ENCODE data around the gene DHRS12. TPM values are rescaled to one million over a fixed set of nuclear protein-coding genes. Genes with fewer than 3 reads are reported as not detected.

DHRS12 gene
- total and polyA plus RNA-seq, 12 donors = 4.3 to 33.9 (median 11.6) TPM

GRCh38 chr13:51731759-51732158, 72.2 kb downstream of the DHRS12 start:
- H3K9me3 ChIP-seq (replicated peaks in 1 of 3) = no peaks in the 10 kb centered on the region
- WGBS, 4 donors = 19 to 44% (median 36%) methylated on average over 4 of the region's 4 CpGs
- H3K36me3 ChIP-seq (replicated peaks in 1 of 2) = peaks cover 0 to 11% of the 10 kb centered on the region in 2 donors
- intact Hi-C loops (cut with DNase I) = loop anchor here in 1 of 2 donors (10.0 kb wide), 1 partner anchor 137 kb away; no protein-coding TSS in a partner anchor
- peak overlapping the region in 3 of 5 donors; percentile 67 to 87 (median 84) for H3K27ac ChIP-seq
- peak in 5 of 6 experiments; percentile 46 to 67 (median 50) for TF ChIP-seq CTCF (IDR thresholded peaks at IDR 0.05)
- TF ChIP-seq POLR2A (IDR thresholded peaks at IDR 0.05) = no peak
- H3K27me3 ChIP-seq = no peaks in the 10 kb centered on the region
- H3K4me1 ChIP-seq (replicated peaks in 1 of 2) = peaks cover 24 to 52% of the 10 kb centered on the region in 2 donors
- DNase-seq = no peak
- no peak overlapping the region for H3K4me3 ChIP-seq

GRCh38 chr13:51730927-51731326, 73.0 kb downstream of the DHRS12 start:
- peaks cover 32 to 60% of the 10 kb centered on the region in 2 donors for H3K4me1 ChIP-seq (replicated peaks in 1 of 2)
- peaks cover 0 to 11% of the 10 kb centered on the region in 2 donors for H3K36me3 ChIP-seq (replicated peaks in 1 of 2)
- intact Hi-C loops (cut with DNase I) = loop anchor here in 1 of 2 donors (10.0 kb wide), 1 partner anchor 136 kb away; no protein-coding TSS in a partner anchor
- DNase-seq = no peak
- H3K27me3 ChIP-seq = no peaks in the 10 kb centered on the region
- TF ChIP-seq POLR2A (IDR thresholded peaks at IDR 0.05) (no peak), CTCF (IDR thresholded peaks at IDR 0.05) (no peak)
- H3K9me3 ChIP-seq (replicated peaks in 1 of 3) = no peaks in the 10 kb centered on the region
- 95 to 100% (median 99%) methylated on average over 1 of the region's 1 CpG for WGBS, 4 donors
- H3K4me3 ChIP-seq = no peak overlapping the region
- H3K27ac ChIP-seq = peak overlapping the region in 4 of 5 donors; percentile 67 to 87 (median 80)

DNA sequence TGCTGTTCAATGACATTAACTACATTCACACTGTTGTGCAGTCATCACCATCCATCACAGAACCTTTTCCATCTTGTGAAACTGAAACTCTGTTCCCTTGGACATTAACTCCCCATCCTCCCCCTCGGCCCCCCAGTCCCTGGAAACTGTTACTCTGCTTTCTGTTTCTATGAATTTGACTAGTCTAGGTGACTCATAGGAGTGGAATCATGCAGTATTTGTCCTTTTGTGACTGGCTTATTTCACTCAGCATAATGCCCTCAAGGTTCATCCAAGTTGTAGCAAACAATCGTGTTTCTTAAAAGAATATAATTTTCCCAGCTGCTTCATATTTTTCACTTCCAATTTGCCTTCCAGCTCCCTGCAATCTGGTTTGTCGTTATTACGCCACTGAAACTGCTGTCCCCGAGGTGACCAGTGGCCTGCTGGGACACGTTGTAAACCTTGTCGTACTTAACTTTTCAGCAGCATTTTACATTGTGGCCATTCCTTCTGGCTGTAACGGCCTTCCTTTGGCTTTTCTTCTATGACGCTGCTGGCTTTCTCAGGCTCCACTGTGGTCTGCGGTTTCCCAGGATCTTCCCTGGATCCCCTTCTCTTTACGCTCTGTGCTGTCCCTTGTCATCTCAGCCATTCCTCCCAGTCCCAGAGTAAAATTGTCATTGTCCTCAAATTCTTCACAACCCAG, 74.0 kb downstream of the DHRS12 start:
- 52 to 63% (median 54%) methylated on average over 11 of the region's 11 CpGs for WGBS, 4 donors
- peaks cover 0 to 11% of the 10 kb centered on the region in 2 donors for H3K36me3 ChIP-seq (replicated peaks in 1 of 2)
- H3K4me3 ChIP-seq = no peak overlapping the region
- H3K4me1 ChIP-seq (replicated peaks in 1 of 2) = peaks cover 36 to 63% of the 10 kb centered on the region in 2 donors
- TF ChIP-seq POLR2A (IDR thresholded peaks at IDR 0.05) = peak in 1 of 2 donors; percentile 33
- TF ChIP-seq CTCF (IDR thresholded peaks at IDR 0.05) = no peak
- DNase-seq = peak; percentile 55 to 89 (median 77)
- peak overlapping the region; percentile 67 to 87 (median 76) for H3K27ac ChIP-seq
- intact Hi-C loops (cut with DNase I) = loop anchor here in 1 of 2 donors (10.0 kb wide), 1 partner anchor 135 kb away; no protein-coding TSS in a partner anchor
- no peaks in the 10 kb centered on the region for H3K9me3 ChIP-seq (replicated peaks in 1 of 3)
- no peaks in the 10 kb centered on the region for H3K27me3 ChIP-seq

GRCh38 chr13:51728972-51729371, 75.0 kb downstream of the DHRS12 start:
- no peak for TF ChIP-seq POLR2A (IDR thresholded peaks at IDR 0.05)
- TF ChIP-seq CTCF (IDR thresholded peaks at IDR 0.05) = no peak
- Histone ChIP-seq H3K27ac (peak overlapping the region in 2 of 5 donors; percentile 76 to 87), H3K4me1 (replicated peaks in 1 of 2) (peaks cover 39 to 69% of the 10 kb centered on the region in 2 donors), H3K4me3 (no peak overlapping the region), H3K27me3 (no peaks in the 10 kb centered on the region), H3K36me3 (replicated peaks in 1 of 2) (peaks cover 0 to 11% of the 10 kb centered on the region in 2 donors), H3K9me3 (replicated peaks in 1 of 3) (no peaks in the 10 kb centered on the region)
- no peak for DNase-seq
- 90 to 98% (median 94%) methylated on average over 10 of the region's 10 CpGs for WGBS, 4 donors
- intact Hi-C loops (cut with DNase I) = no loop called here

Measured in adrenal gland (tissue), 12 donors.